Measurements from ENCODE around the gene NRXN3. TPM values are rescaled to one million over a fixed set of nuclear protein-coding genes. Genes with fewer than 3 reads are reported as not detected.

The NRXN3 gene
- total RNA-seq, 1 donor from 2014 or later: 18.0 TPM

DNA sequence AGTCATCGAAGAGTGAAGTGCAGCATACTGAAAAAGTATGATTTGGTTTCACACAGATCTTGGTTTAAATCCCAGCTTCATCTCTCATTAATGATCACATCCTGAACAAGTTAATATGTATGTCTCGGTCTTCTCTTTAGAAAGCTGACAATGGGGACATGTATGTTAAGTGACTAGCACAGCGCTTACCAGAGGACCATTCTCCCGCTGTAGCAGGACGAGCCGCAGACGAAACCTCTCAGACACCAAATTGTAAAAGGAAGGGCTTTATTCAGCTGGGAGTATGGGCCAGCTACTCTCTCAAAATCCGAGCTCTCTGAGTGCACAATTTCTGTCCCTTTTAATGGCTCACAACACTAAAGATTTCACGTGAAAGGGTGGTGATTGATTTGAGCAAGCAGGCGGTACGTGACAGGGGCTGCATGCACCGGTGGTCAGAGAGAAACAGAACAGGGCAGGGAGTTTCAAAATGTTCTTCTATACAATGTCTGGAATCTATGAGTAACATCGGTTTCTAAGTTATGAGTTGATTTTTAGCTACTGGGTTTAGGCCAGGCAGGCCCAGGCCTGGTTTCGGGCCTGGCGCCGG lies 1358.7 kb downstream of the NRXN3 start:
- Histone ChIP-seq H2AFZ (ENCODE audit: low read depth, low read length) (no peak overlapping the region), H3K9me3 (ENCODE audit: insufficient read depth, low read depth, low read length) (no peaks in the 10 kb centered on the region), H3K27me3 (ENCODE audit: insufficient read depth, low read length) (no peaks in the 10 kb centered on the region), H3K36me3 (ENCODE audit: insufficient read depth, low read length) (no peaks in the 10 kb centered on the region), H3K79me2 (ENCODE audit: insufficient read depth, low read length) (no peaks in the 10 kb centered on the region), H3K27ac (ENCODE audit: low read depth, low read length) (no peak overlapping the region), H3K4me3 (ENCODE audit: insufficient read depth, low read depth, low read length) (no peak overlapping the region), H4K20me1 (ENCODE audit: insufficient read depth, low read length) (no peaks in the 10 kb centered on the region), H3K4me2 (ENCODE audit: low read length) (no peak overlapping the region), H3K9ac (ENCODE audit: low read length) (no peak overlapping the region), H3K4me1 (ENCODE audit: insufficient read depth, low read length) (no peaks in the 10 kb centered on the region)
- Mint-ChIP-seq H3K27ac (ENCODE audit: unreplicated experiment) (no peak overlapping the region), H3K4me1 (ENCODE audit: low read depth, unreplicated experiment) (no peaks in the 10 kb centered on the region), H3K9me3 (ENCODE audit: unreplicated experiment) (no peaks in the 10 kb centered on the region), H3K27me3 (ENCODE audit: low read depth, unreplicated experiment) (no peaks in the 10 kb centered on the region), H3K36me3 (ENCODE audit: low read depth, unreplicated experiment) (no peaks in the 10 kb centered on the region), H3K4me3 (ENCODE audit: unreplicated experiment) (no peak overlapping the region)
- TF ChIP-seq, protein P1, sequence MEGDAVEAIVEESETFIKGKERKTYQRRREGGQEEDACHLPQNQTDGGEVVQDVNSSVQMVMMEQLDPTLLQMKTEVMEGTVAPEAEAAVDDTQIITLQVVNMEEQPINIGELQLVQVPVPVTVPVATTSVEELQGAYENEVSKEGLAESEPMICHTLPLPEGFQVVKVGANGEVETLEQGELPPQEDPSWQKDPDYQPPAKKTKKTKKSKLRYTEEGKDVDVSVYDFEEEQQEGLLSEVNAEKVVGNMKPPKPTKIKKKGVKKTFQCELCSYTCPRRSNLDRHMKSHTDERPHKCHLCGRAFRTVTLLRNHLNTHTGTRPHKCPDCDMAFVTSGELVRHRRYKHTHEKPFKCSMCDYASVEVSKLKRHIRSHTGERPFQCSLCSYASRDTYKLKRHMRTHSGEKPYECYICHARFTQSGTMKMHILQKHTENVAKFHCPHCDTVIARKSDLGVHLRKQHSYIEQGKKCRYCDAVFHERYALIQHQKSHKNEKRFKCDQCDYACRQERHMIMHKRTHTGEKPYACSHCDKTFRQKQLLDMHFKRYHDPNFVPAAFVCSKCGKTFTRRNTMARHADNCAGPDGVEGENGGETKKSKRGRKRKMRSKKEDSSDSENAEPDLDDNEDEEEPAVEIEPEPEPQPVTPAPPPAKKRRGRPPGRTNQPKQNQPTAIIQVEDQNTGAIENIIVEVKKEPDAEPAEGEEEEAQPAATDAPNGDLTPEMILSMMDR (IDR thresholded peaks at IDR 0.05; ENCODE audit: insufficient read depth, low read depth, low read length): no peak
- no peak for TF ChIP-seq EZH2 (IDR thresholded peaks at IDR 0.05; ENCODE audit: insufficient read depth, low read length)
- FAIRE-seq (no peak), DNase-seq (ENCODE audit: low read depth) (no peak)

DNA sequence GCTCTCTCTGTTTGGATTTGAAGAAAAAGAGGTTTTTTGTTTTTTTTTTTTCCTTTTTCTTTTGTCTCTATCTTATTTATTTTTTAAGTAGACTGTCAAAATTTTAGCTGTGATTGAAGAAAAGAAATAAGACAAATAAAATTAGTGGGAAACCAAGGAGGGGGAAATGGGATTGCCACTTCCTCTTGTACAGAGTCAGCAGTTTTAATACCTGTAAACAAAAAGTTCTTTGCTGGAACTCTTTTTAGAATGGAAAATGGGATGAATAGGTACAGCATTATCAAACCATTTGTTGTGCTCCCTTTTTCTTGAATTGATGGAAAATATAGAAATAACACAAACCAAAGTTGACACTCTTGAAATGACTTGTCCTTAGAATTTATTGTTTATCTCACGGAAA lies 1360.4 kb downstream of the NRXN3 start:
- TF ChIP-seq EZH2 (IDR thresholded peaks at IDR 0.05; ENCODE audit: insufficient read depth, low read length): no peak
- TF ChIP-seq, protein P1 (IDR thresholded peaks at IDR 0.05; ENCODE audit: insufficient read depth, low read depth, low read length): no peak
- Mint-ChIP-seq H3K27ac (ENCODE audit: unreplicated experiment) (no peak overlapping the region), H3K4me1 (ENCODE audit: low read depth, unreplicated experiment) (no peaks in the 10 kb centered on the region), H3K4me3 (ENCODE audit: unreplicated experiment) (no peak overlapping the region), H3K27me3 (ENCODE audit: low read depth, unreplicated experiment) (no peaks in the 10 kb centered on the region), H3K9me3 (ENCODE audit: unreplicated experiment) (no peaks in the 10 kb centered on the region), H3K36me3 (ENCODE audit: low read depth, unreplicated experiment) (no peaks in the 10 kb centered on the region)
- Histone ChIP-seq H4K20me1 (ENCODE audit: insufficient read depth, low read length) (no peaks in the 10 kb centered on the region), H3K9me3 (ENCODE audit: insufficient read depth, low read depth, low read length) (no peaks in the 10 kb centered on the region), H3K4me1 (ENCODE audit: insufficient read depth, low read length) (no peaks in the 10 kb centered on the region), H3K79me2 (ENCODE audit: insufficient read depth, low read length) (no peaks in the 10 kb centered on the region), H3K4me3 (ENCODE audit: insufficient read depth, low read depth, low read length) (no peak overlapping the region), H3K36me3 (ENCODE audit: insufficient read depth, low read length) (no peaks in the 10 kb centered on the region), H2AFZ (ENCODE audit: low read depth, low read length) (no peak overlapping the region), H3K9ac (ENCODE audit: low read length) (no peak overlapping the region), H3K27ac (ENCODE audit: low read depth, low read length) (no peak overlapping the region), H3K4me2 (ENCODE audit: low read length) (no peak overlapping the region), H3K27me3 (ENCODE audit: insufficient read depth, low read length) (no peaks in the 10 kb centered on the region)
- FAIRE-seq (no peak), DNase-seq (ENCODE audit: low read depth) (no peak)

DNA sequence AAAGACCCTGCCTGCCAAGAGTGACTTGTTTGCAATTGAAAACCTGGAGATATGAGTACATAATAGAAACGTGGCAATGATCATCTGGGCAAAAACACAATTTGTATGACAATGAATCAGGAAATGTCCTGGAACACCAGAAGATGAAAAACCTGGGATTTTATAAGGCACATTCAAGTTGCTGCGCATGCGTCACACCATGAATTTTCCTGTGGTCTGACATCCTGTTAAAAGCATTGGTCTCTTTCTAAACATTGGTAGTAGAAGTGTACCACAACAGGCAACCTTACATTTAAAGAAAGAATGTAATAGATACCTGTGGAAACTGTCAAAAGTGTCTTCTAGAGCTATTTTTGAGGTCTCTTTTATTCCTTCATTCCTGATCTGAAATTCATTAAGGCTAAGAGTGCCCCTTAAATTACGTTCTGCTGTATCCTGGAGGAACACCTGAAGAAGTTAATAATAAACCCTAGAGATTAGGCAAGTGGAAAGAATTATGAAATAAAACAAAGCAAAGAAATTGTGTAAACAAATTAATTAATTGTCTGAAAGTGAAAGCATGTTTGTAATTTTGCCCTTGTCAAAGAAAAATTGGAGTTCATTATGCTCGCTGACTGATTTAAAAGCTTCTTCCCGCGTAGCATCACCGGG lies 1364.7 kb downstream of the NRXN3 start:
- H2AFZ ChIP-seq (ENCODE audit: low read depth, low read length): no peak overlapping the region
- no peak for DNase-seq (ENCODE audit: low read depth)
- no peaks in the 10 kb centered on the region for H3K36me3 Mint-ChIP-seq (ENCODE audit: low read depth, unreplicated experiment)
- FAIRE-seq: no peak
- H3K4me2 ChIP-seq (ENCODE audit: low read length): no peak overlapping the region
- H3K4me3 ChIP-seq (ENCODE audit: insufficient read depth, low read depth, low read length): no peak overlapping the region
- H3K27ac Mint-ChIP-seq (ENCODE audit: unreplicated experiment): no peak overlapping the region
- no peak overlapping the region for H3K4me3 Mint-ChIP-seq (ENCODE audit: unreplicated experiment)
- no peak overlapping the region for H3K9ac ChIP-seq (ENCODE audit: low read length)
- no peaks in the 10 kb centered on the region for H3K4me1 ChIP-seq (ENCODE audit: insufficient read depth, low read length)
- TF ChIP-seq, protein P1 (IDR thresholded peaks at IDR 0.05; ENCODE audit: insufficient read depth, low read depth, low read length): no peak
- TF ChIP-seq EZH2 (IDR thresholded peaks at IDR 0.05; ENCODE audit: insufficient read depth, low read length): no peak
- H3K27me3 Mint-ChIP-seq (ENCODE audit: low read depth, unreplicated experiment): no peaks in the 10 kb centered on the region
- H3K27ac ChIP-seq (ENCODE audit: low read depth, low read length): no peak overlapping the region
- no peaks in the 10 kb centered on the region for H3K4me1 Mint-ChIP-seq (ENCODE audit: low read depth, unreplicated experiment)
- no peaks in the 10 kb centered on the region for H3K36me3 ChIP-seq (ENCODE audit: insufficient read depth, low read length)
- H3K79me2 ChIP-seq (ENCODE audit: insufficient read depth, low read length): no peaks in the 10 kb centered on the region
- H3K9me3 Mint-ChIP-seq (ENCODE audit: unreplicated experiment): no peaks in the 10 kb centered on the region
- no peaks in the 10 kb centered on the region for H3K9me3 ChIP-seq (ENCODE audit: insufficient read depth, low read depth, low read length)
- no peaks in the 10 kb centered on the region for H4K20me1 ChIP-seq (ENCODE audit: insufficient read depth, low read length)
- H3K27me3 ChIP-seq (ENCODE audit: insufficient read depth, low read length): no peaks in the 10 kb centered on the region

Data from astrocyte (in vitro differentiated cells and primary cell).